HepG2 (cell line): ENCODE measurements around the gene ZFR. TPM values are rescaled to one million over a fixed set of nuclear protein-coding genes. Genes with fewer than 3 reads are reported as not detected.

Experiments used
- ATAC-seq: fragments of 200-7000 bp; cut with Tn5 transposase; 3 replicates; pipeline ENCODE4 v1.9.1; 2020; ENCODE audit warnings: mild to moderate bottlenecking, moderate library complexity
- BruUV-seq: library from RNA; stranded (reverse); fragments of 400-500 nt; replicated peaks from 2 replicates; lab custom pipeline; 2021; lab: Mats Ljungman, UMichigan
- CTCF ChIA-PET: fragments of 300-600 bp; formaldehyde crosslinking; extraction: SDS; loops from one replicate; lab custom pipeline; 2021; ENCODE audit warnings: low total read pairs, inconsistent platforms, low intra/inter-chr PET ratio; lab: Yijun Ruan, JAX
- POLR2A ChIA-PET: fragments of 350-600 bp; sonication (Branson Sonifier 250); formaldehyde crosslinking; loops from one replicate; lab custom pipeline; 2020; ENCODE audit warnings: antibody characterized with exemption, inconsistent platforms; lab: Yijun Ruan, JAX
- DNase-seq: peaks from one replicate; pipeline ENCODE4 v3.0.0-alpha.2; 2015; ENCODE audit warnings: low spot score
- FAIRE-seq: peaks from 3 replicates; lab custom pipeline; 2011; peaks lifted over from hg19 to GRCh38; lab: Jason Lieb, UNC
- H2AFZ ChIP-seq: one replicate; pipeline ENCODE4 v1.6.1; 2011; ENCODE audit warnings: low read length, inconsistent platforms
- H3K27ac ChIP-seq: fragments of 300-600 bp; 3 replicates; pipeline ENCODE4 v1.8.0; 2011; ENCODE audit warnings: mixed run types, mild to moderate bottlenecking, mixed read lengths, low read length, inconsistent platforms; ENCODE audit not compliant: insufficient read depth; ENCODE audit errors: extremely low read length
- H3K27me3 ChIP-seq, 2 experiments: fragments of 200-600 bp in 1 of 2; 2 replicates in 1 of 2; 3 replicates in 1 of 2; pipeline versions ENCODE4 v1.6.0 to v1.8.0; 2011; ENCODE audit warnings: low read length in 2 of 2, mild to moderate bottlenecking in 2 of 2, moderate library complexity in 2 of 2, inconsistent platforms in 1 of 2; ENCODE audit not compliant: insufficient read depth in 2 of 2, control insufficient read depth in 1 of 2
- H3K36me3 ChIP-seq, 2 experiments: fragments of 200-600 bp in 1 of 2; replicated peaks in 1 of 2; 2 replicates in 1 of 2; 3 replicates in 1 of 2; pipeline versions ENCODE4 v1.5.1 to v1.8.0; 2011; ENCODE audit warnings: low read length in 2 of 2, inconsistent platforms in 1 of 2; ENCODE audit not compliant: insufficient read depth in 2 of 2, control insufficient read depth in 1 of 2
- H3K4me1 ChIP-seq: 2 replicates; pipeline ENCODE4 v1.5.1; 2012; ENCODE audit warnings: low read length, inconsistent platforms; ENCODE audit not compliant: insufficient read depth
- H3K4me2 ChIP-seq: 2 replicates; pipeline ENCODE4 v1.6.0; 2011; ENCODE audit warnings: low read depth, low read length, inconsistent platforms
- H3K4me3 ChIP-seq, 3 experiments: fragments of 200-600 bp in 1 of 3; sonication (generic), shearing (Covaris generic) in 1 of 3; replicated peaks in 1 of 3; 2 replicates each; pipeline ENCODE4 v1.5.1; 2011 to 2016; ENCODE audit warnings: low read length in 3 of 3, inconsistent platforms in 2 of 3, low read depth in 2 of 3, mild to moderate bottlenecking in 2 of 3, control low read depth in 1 of 3, mixed read lengths in 1 of 3; ENCODE audit not compliant: insufficient read depth in 1 of 3
- H3K79me2 ChIP-seq: one replicate; pipeline ENCODE4 v1.6.1; 2011; ENCODE audit warnings: low read length, inconsistent platforms; ENCODE audit not compliant: insufficient read depth
- H3K9ac ChIP-seq: 2 replicates; pipeline ENCODE4 v1.6.0; 2011; ENCODE audit warnings: mild to moderate bottlenecking, low read depth, low read length, inconsistent platforms; ENCODE audit not compliant: insufficient read depth
- H3K9me3 ChIP-seq: 2 replicates; pipeline ENCODE4 v1.5.1; 2012; ENCODE audit warnings: mild to moderate bottlenecking, low read length
- H4K20me1 ChIP-seq: 2 replicates; pipeline ENCODE4 v1.6.0; 2011; ENCODE audit warnings: inconsistent platforms, mild to moderate bottlenecking, low read length, moderate library complexity; ENCODE audit not compliant: insufficient read depth
- CEBPB ChIP-seq: IDR thresholded peaks from 2 replicates; pipeline ENCODE4 v1.6.1; 2011; ENCODE audit warnings: low read depth, low read length, improper control_type of control experiment, borderline replicate concordance
- GTF3A ChIP-seq: sonication (generic); formaldehyde crosslinking; conservative IDR thresholded peaks from 2 replicates; pipeline ENCODE4 v1.4.0; 2020; ENCODE audit warnings: mild to moderate bottlenecking, missing genetic modification reagents
- MAFF ChIP-seq: IDR thresholded peaks from 2 replicates; pipeline ENCODE4 v1.6.1; 2011; ENCODE audit warnings: low read depth, low read length, improper control_type of control experiment
- MAFK ChIP-seq, 2 experiments: IDR thresholded peaks in 1 of 2; conservative IDR thresholded peaks in 1 of 2; 2 replicates each; pipeline ENCODE4 v1.6.1; 2011; ENCODE audit warnings: improper control_type of control experiment in 2 of 2, low read length in 2 of 2
- ZSCAN20 ChIP-seq: sonication (generic); formaldehyde crosslinking; IDR thresholded peaks from 2 replicates; pipeline ENCODE4 v1.4.0; 2020; ENCODE audit warnings: missing genetic modification reagents, mild to moderate bottlenecking, borderline replicate concordance
- WGBS: methylation state at CpG from one replicate; pipeline ENCODE4 v1.1.6; 2017; ENCODE audit warnings: low lambda C conversion rate; 5-methylcytosine and 5-hydroxymethylcytosine counted together
- in situ Hi-C: cut with HindIII; loops from 2 replicates; pipeline ENCODE4 v1.10.0; 2017; ENCODE audit warnings: low pct_unique_long_range_greater_than_20kb; ENCODE audit not compliant: extremely low pct_ligation_motif_present
- intact Hi-C: fragments of 100-400 bp; cut with micrococcal nuclease; formaldehyde crosslinking; loops from one replicate; pipeline ENCODE4 v1.10.0; 2022; ENCODE audit not compliant: unreplicated experiment
- polyA plus RNA-seq, 8 experiments: library from polyadenylated mRNA; depleted of rRNA in 3 of 8; stranded (reverse) in 7 of 8; unstranded in 1 of 8; fragments of >200 nt; fragmentation: Illumina TruSeq in 4 of 8; extraction: Trizol in 4 of 8; gene quantifications; 2 replicates each; pipeline versions ENCODE4 v1.2.1 to v1.2.3, GENCODE V29; 2011 to 2016; ENCODE audit warnings: low read depth in 4 of 8, missing spikeins in 1 of 8, mixed read lengths in 1 of 8; ENCODE audit not compliant: insufficient read depth in 1 of 8
- total RNA-seq, 5 experiments: library from RNA; depleted of rRNA; stranded (reverse); fragments of >200 nt; fragmentation: Illumina TruSeq; extraction: Trizol; gene quantifications; 2 replicates each; pipeline ENCODE4 v1.2.3, GENCODE V29; 2016; ENCODE audit warnings: low read depth in 1 of 5

The ZFR gene
- total and polyA plus RNA-seq, 2 of the 13 experiments (the other 11 are each of a cell fraction or from before 2014, with no cell fraction given) = 89.0 to 92.8 TPM

GRCh38 chr5:32363030-32363429 lies 81.5 kb downstream of the ZFR start:
- Histone ChIP-seq H3K36me3 (peaks cover 13 to 61% of the 10 kb centered on the region in 2 experiments), H3K79me2 (no peaks in the 10 kb centered on the region), H3K4me3 (no peak overlapping the region), H2AFZ (no peak overlapping the region), H3K27ac (no peak overlapping the region), H3K4me2 (no peak overlapping the region), H4K20me1 (no peaks in the 10 kb centered on the region), H3K9me3 (no peaks in the 10 kb centered on the region), H3K27me3 (no peaks in the 10 kb centered on the region), H3K4me1 (peaks cover 3% of the 10 kb centered on the region), H3K9ac (no peak overlapping the region)
- in situ Hi-C loops (no loop called here), intact Hi-C loops (no loop called here)
- FAIRE-seq = no peak
- no peak for DNase-seq
- ATAC-seq = no peak
- ChIA-PET POLR2A (no interaction called here), CTCF (no interaction called here)
- peak; percentile 90 to 96 for TF ChIP-seq MAFK (conservative IDR thresholded peaks at IDR 0.05 in 1 of 2, IDR thresholded peaks at IDR 0.05 in 1 of 2; ENCODE audit: low read length in 2 of 2)
- TF ChIP-seq ZSCAN20 (CRISPR knock-in tag) = no peak
- TF ChIP-seq MAFF = peak; percentile 93
- TSS peak; percentile 7 for BruUV-seq

- CTCF ChIA-PET = no interaction called here
- no peak overlapping the region for H3K4me2 ChIP-seq
- ATAC-seq (no peak), DNase-seq (no peak), FAIRE-seq (no peak)
- H3K4me3 ChIP-seq = no peak overlapping the region
- H3K27ac ChIP-seq = no peak overlapping the region
- POLR2A ChIA-PET = no interaction called here
- intact Hi-C loops = no loop called here
- H3K79me2 ChIP-seq = no peaks in the 10 kb centered on the region
- 96% methylated on average over 4 of the region's 4 CpGs for WGBS
- peaks cover 13 to 66% of the 10 kb centered on the region in 2 experiments for H3K36me3 ChIP-seq
- no peaks in the 10 kb centered on the region for H3K9me3 ChIP-seq
- no peak overlapping the region for H3K9ac ChIP-seq
- H4K20me1 ChIP-seq = no peaks in the 10 kb centered on the region
- peak; percentile 61; the same call in 1 of the 2 replicates for TF ChIP-seq CEBPB
- TF ChIP-seq GTF3A (CRISPR knock-in tag) = no peak
- in situ Hi-C loops = no loop called here
- H2AFZ ChIP-seq = no peak overlapping the region
- BruUV-seq = no TSS peak
- H3K4me1 ChIP-seq = no peaks in the 10 kb centered on the region
- no peaks in the 10 kb centered on the region for H3K27me3 ChIP-seq
Observed at GRCh38 chr5:32362527-32362926, 82.0 kb downstream of the ZFR start.
